ENCODE data around the gene CYP1A2.
A peak's percentile ranks its signal among the peaks of the same experiment; 100 is the strongest.

Gene CYP1A2

GRCh38 chr15:74780523-74781430, 32.1 kb downstream of the CYP1A2 start:
- TF ChIP-seq POLR2A (IDR thresholded peaks at IDR 0.05; ENCODE audit: extremely low read depth, insufficient read length), result no peak
- TF ChIP-seq MYC (IDR thresholded peaks at IDR 0.05; ENCODE audit: low read depth, low read length), result peak; percentile 92
- TF ChIP-seq, protein P1, sequence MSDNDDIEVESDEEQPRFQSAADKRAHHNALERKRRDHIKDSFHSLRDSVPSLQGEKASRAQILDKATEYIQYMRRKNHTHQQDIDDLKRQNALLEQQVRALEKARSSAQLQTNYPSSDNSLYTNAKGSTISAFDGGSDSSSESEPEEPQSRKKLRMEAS (IDR thresholded peaks at IDR 0.05; ENCODE audit: low read depth, low read length), result peak; percentile 94
- TF ChIP-seq, protein P2, sequence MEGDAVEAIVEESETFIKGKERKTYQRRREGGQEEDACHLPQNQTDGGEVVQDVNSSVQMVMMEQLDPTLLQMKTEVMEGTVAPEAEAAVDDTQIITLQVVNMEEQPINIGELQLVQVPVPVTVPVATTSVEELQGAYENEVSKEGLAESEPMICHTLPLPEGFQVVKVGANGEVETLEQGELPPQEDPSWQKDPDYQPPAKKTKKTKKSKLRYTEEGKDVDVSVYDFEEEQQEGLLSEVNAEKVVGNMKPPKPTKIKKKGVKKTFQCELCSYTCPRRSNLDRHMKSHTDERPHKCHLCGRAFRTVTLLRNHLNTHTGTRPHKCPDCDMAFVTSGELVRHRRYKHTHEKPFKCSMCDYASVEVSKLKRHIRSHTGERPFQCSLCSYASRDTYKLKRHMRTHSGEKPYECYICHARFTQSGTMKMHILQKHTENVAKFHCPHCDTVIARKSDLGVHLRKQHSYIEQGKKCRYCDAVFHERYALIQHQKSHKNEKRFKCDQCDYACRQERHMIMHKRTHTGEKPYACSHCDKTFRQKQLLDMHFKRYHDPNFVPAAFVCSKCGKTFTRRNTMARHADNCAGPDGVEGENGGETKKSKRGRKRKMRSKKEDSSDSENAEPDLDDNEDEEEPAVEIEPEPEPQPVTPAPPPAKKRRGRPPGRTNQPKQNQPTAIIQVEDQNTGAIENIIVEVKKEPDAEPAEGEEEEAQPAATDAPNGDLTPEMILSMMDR (IDR thresholded peaks at IDR 0.05; ENCODE audit: low read depth, low read length), result no peak
- H3K4me3 ChIP-seq (ENCODE audit: low read depth, low read length), result peak overlapping the region; percentile 63
- peak; percentile 92 for DNase-seq (ENCODE audit: low read depth)

GRCh38 chr15:74781431-74782258, 33.0 kb downstream of the CYP1A2 start, which contains the start of gene CSK:
Gene CSK, plus strand, starts transcription at chr15:74782080. Its CDS starts 16,218 bp downstream, at chr15:74798298.
- peak within 1 kb of the TSS; percentile 92 for H3K4me3 ChIP-seq (ENCODE audit: low read depth, low read length)
- DNase-seq (ENCODE audit: low read depth), result peak; percentile 85
- TF ChIP-seq, protein P2 (IDR thresholded peaks at IDR 0.05; ENCODE audit: low read depth, low read length), result peak; percentile 47
- TF ChIP-seq, protein P1 (IDR thresholded peaks at IDR 0.05; ENCODE audit: low read depth, low read length), result peak; percentile 63
- TF ChIP-seq MYC (IDR thresholded peaks at IDR 0.05; ENCODE audit: low read depth, low read length), result peak; percentile 63; the same call in 1 of the 2 replicates
- no peak for TF ChIP-seq POLR2A (IDR thresholded peaks at IDR 0.05; ENCODE audit: extremely low read depth, insufficient read length)

DNA sequence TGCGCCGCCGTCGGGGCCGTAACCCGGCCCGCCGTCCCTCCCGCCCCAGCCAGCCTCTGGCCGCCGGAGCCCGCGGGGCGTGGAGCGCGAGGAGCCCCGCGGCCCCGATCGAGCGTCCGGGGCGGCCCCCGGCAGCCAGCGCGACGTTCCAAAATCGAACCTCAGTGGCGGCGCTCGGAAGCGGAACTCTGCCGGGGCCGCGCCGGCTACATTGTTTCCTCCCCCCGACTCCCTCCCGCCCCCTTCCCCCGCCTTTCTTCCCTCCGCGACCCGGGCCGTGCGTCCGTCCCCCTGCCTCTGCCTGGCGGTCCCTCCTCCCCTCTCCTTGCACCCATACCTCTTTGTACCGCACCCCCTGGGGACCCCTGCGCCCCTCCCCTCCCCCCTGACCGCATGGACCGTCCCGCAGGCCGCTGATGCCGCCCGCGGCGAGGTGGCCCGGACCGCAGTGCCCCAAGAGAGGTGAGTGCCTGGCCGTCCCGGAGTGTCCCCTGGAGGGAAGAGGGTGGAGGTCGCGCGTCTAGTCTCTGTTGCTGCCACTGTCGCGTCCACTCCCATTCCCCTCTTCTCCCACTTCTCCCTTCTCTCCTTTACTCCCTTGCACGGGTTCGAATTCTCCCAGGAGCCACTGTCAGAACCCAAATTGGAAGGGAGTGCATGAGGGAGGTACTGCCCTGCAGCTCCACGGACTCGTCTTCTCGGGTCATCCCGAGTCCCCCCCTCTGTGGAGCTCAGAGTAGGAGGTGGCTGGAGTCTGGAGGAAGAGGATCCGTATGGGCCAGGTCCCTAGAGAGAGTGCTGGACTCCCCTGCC, 33.8 kb downstream of the CYP1A2 start:
- TF ChIP-seq MYC (IDR thresholded peaks at IDR 0.05; ENCODE audit: low read depth, low read length) (no peak), POLR2A (IDR thresholded peaks at IDR 0.05; ENCODE audit: extremely low read depth, insufficient read length) (no peak)
- TF ChIP-seq, protein P2 (IDR thresholded peaks at IDR 0.05; ENCODE audit: low read depth, low read length), result no peak
- TF ChIP-seq, protein P1 (IDR thresholded peaks at IDR 0.05; ENCODE audit: low read depth, low read length), result no peak
- DNase-seq (ENCODE audit: low read depth), result peak; percentile 86
- H3K4me3 ChIP-seq (ENCODE audit: low read depth, low read length), result peak overlapping the region; percentile 92

- DNase-seq (ENCODE audit: low read depth), result peak; percentile 87
- peak overlapping the region; percentile 92 for H3K4me3 ChIP-seq (ENCODE audit: low read depth, low read length)
- TF ChIP-seq POLR2A (IDR thresholded peaks at IDR 0.05; ENCODE audit: extremely low read depth, insufficient read length) (no peak), MYC (IDR thresholded peaks at IDR 0.05; ENCODE audit: low read depth, low read length) (peak; percentile 87)
- TF ChIP-seq, protein P1 (IDR thresholded peaks at IDR 0.05; ENCODE audit: low read depth, low read length), result peak; percentile 99
- TF ChIP-seq, protein P2 (IDR thresholded peaks at IDR 0.05; ENCODE audit: low read depth, low read length), result no peak
These were observed 34.6 kb downstream of the CYP1A2 start for GRCh38 chr15:74783072-74783807.

All from NB4 (cell line).